Measurements from ENCODE around the gene PDGFD.
A peak's percentile ranks its signal among the peaks of the same experiment; 100 is the strongest.

PDGFD gene

DNA sequence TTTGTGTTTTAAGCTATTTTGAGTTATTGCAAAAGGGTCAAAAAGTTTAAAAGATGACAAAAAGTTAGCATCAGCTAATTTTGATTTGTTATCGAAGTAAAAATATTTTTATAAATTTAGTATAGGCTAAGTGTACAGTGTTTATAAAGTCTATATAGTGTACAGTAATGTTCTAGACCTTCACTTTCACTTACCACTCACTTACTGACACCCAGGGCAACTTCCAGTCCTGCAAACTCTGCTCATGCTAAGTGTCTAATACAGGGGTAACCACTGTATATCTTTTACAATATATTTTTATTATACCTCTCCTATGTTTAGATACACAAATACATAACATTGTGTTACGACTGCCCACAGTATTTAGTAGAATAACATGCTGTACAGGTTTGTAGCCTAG, 59.7 kb downstream of the PDGFD start:
- H3K4me3 ChIP-seq (ENCODE audit: control insufficient read depth, low read depth, low read length): no peak overlapping the region
- TF ChIP-seq, protein P1, sequence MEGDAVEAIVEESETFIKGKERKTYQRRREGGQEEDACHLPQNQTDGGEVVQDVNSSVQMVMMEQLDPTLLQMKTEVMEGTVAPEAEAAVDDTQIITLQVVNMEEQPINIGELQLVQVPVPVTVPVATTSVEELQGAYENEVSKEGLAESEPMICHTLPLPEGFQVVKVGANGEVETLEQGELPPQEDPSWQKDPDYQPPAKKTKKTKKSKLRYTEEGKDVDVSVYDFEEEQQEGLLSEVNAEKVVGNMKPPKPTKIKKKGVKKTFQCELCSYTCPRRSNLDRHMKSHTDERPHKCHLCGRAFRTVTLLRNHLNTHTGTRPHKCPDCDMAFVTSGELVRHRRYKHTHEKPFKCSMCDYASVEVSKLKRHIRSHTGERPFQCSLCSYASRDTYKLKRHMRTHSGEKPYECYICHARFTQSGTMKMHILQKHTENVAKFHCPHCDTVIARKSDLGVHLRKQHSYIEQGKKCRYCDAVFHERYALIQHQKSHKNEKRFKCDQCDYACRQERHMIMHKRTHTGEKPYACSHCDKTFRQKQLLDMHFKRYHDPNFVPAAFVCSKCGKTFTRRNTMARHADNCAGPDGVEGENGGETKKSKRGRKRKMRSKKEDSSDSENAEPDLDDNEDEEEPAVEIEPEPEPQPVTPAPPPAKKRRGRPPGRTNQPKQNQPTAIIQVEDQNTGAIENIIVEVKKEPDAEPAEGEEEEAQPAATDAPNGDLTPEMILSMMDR (conservative IDR thresholded peaks at IDR 0.05; ENCODE audit: control insufficient read depth, insufficient read depth, low read depth, low read length): no peak
- no peak for DNase-seq (ENCODE audit: low read depth)

DNA sequence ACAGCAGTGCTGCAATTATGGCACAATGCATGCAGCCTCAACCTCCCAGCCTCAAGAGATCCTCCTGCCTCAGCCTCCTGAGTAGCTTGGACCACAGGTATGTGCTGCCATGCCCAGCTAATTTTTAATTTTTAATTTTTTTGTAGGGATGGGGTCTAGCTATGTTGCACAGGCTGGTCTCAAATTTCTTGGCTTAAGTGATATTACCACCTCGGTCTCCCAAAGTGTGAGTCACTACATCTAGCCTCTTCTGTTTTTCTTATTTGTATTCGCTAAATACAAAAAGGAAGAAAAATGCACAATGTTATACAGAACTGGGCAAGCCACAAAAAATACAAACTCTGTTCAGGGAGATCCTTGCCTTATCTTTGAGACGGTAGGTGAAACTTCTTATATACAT, 65.4 kb downstream of the PDGFD start:
- H3K4me3 ChIP-seq (ENCODE audit: control insufficient read depth, low read depth, low read length): no peak overlapping the region
- no peak for DNase-seq (ENCODE audit: low read depth)
- TF ChIP-seq, protein P1 (conservative IDR thresholded peaks at IDR 0.05; ENCODE audit: control insufficient read depth, insufficient read depth, low read depth, low read length): no peak

DNA sequence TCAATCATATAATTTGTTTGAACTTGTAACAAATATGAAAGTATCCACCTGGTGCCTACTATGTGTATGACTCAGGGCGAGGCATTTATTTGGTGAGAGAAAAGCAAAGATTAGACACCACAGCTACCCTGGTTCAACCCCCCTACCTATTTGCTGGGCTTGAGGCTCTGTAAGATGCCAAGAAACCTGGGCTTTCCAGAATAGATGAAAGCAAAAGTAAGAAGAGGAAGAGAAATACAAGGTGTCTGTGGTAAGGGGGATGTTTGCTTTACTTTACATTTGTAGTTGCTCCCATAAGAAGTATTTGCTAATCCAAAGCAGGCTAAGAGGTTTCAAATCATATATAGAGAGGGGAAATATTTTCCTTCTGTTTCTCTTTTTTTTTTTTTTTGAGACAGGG, 65.8 kb downstream of the PDGFD start:
- H3K4me3 ChIP-seq (ENCODE audit: control insufficient read depth, low read depth, low read length): no peak overlapping the region
- TF ChIP-seq, protein P1 (conservative IDR thresholded peaks at IDR 0.05; ENCODE audit: control insufficient read depth, insufficient read depth, low read depth, low read length): no peak
- no peak for DNase-seq (ENCODE audit: low read depth)

DNA sequence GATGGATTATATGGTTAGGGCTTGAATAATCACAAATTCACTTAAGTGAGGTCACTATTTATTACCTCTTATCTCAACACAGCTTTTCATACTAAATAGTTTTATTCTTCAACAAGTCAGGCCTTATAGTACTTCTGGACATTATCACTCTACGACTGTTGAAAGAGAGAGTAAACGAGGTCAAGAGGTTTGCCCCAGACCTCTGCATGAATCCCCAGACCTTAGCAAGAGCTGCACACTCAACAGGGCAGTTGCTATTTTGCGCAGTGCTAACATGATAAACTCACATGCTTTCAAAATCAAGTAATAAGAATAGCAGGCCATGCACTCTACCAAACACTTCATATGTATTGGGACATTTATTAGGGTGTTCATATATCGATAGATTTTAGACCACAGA, 67.0 kb downstream of the PDGFD start:
- DNase-seq (ENCODE audit: low read depth): no peak
- TF ChIP-seq, protein P1 (conservative IDR thresholded peaks at IDR 0.05; ENCODE audit: control insufficient read depth, insufficient read depth, low read depth, low read length): no peak
- H3K4me3 ChIP-seq (ENCODE audit: control insufficient read depth, low read depth, low read length): no peak overlapping the region

DNA sequence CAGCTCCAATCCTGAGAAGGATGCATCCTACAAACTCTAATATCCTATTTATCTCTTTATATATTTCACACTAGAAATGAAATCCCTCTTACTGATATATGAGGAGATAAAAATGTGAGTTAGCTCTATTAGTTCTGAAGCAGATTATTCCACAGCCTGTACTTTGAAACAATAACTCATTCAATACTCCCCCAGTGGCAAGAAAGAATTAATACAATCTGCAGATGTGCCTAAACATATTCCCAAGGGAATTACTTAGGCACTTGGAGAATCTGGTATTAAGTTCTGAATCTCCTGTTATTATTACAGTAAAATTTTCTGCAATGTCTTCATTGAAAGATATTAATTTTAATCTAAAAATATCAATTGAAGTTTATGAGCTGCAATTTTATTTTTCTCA, 68.2 kb downstream of the PDGFD start:
- peak; percentile 53 for DNase-seq (ENCODE audit: low read depth)
- TF ChIP-seq, protein P1 (conservative IDR thresholded peaks at IDR 0.05; ENCODE audit: control insufficient read depth, insufficient read depth, low read depth, low read length): peak; percentile 21

DNA sequence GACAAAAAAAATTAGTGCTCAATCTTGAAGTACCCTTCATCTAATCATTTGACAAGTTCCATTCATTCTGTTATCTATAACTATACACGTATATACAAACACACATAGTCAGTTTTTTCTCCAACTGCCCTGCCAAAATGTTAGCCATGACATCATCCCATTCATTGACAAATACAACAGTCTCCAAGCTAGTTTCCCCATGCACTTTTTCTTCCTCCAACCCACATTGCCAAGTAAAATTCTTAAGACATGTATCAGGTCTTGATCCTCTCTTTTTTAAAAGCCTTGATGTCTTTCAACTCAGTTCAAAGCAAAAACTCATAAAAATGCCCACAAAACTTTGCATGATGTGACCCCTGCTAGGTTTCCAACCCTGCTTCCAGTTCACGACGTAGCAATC, 69.4 kb downstream of the PDGFD start:
- no peak overlapping the region for H3K4me3 ChIP-seq (ENCODE audit: control insufficient read depth, low read depth, low read length)
- DNase-seq (ENCODE audit: low read depth): peak; percentile 64
- TF ChIP-seq, protein P1 (conservative IDR thresholded peaks at IDR 0.05; ENCODE audit: control insufficient read depth, insufficient read depth, low read depth, low read length): no peak

More for the DNA sequence above, 68.2 kb downstream of the PDGFD start:
- no peak overlapping the region for H3K4me3 ChIP-seq (ENCODE audit: control insufficient read depth, low read depth, low read length)
